ES-I3 (cell line): Measurements from ENCODE around the gene KCNJ6.

Experiments used
- H3K36me3 ChIP-seq: 2 replicates; pipeline ENCODE4 v1.6.1; 2013; ENCODE audit warnings: mild to moderate bottlenecking, low read length, control low read depth, moderate library complexity; ENCODE audit not compliant: insufficient read depth
- H3K4me1 ChIP-seq: 2 replicates; pipeline ENCODE4 v1.6.1; 2013; ENCODE audit warnings: mild to moderate bottlenecking, control low read depth, low read length; ENCODE audit not compliant: insufficient read depth
- H3K9ac ChIP-seq: 2 replicates; pipeline ENCODE4 v1.6.1; 2013; ENCODE audit warnings: low read depth, mild to moderate bottlenecking, low read length, moderate library complexity
- H3K9me3 ChIP-seq: 2 replicates; pipeline ENCODE4 v1.6.1; 2013; ENCODE audit warnings: mild to moderate bottlenecking, low read length, moderate library complexity; ENCODE audit not compliant: control insufficient read depth, insufficient read depth

KCNJ6 gene

GRCh38 chr21:37837381-37837780, 78.9 kb downstream of the KCNJ6 start:
- Histone ChIP-seq H3K36me3 (no peaks in the 10 kb centered on the region), H3K9me3 (no peaks in the 10 kb centered on the region), H3K9ac (no peak overlapping the region)

DNA sequence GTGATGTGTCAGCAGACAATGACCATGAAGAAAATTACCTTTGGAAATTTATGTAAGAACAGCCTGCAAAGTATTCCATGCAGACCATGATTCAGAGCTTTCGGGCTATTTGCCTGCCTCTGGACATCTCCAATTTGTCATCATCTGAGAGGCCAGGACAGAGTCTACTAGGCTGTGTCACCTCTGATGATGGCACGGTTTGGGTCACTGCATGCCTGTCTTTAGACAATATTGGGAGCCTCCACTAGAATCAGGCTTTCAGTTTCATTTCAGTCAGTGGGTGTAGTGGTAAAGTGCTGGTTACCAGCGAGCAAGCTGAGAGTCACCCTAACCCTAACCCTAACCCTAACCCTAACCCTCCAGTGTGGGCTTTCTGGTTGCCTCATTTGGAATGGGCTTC, 80.8 kb downstream of the KCNJ6 start:
- Histone ChIP-seq H3K9me3 (no peaks in the 10 kb centered on the region), H3K36me3 (no peaks in the 10 kb centered on the region), H3K4me1 (peaks cover 8% of the 10 kb centered on the region; the same call in 1 of the 2 replicates), H3K9ac (no peak overlapping the region)

More at GRCh38 chr21:37837381-37837780, 78.9 kb downstream of the KCNJ6 start:
- peaks cover under 1% of the 10 kb centered on the region; the same call in 1 of the 2 replicates for H3K4me1 ChIP-seq

- peaks cover 14% of the 10 kb centered on the region for H3K4me1 ChIP-seq
- no peaks in the 10 kb centered on the region for H3K9me3 ChIP-seq
- H3K36me3 ChIP-seq = no peaks in the 10 kb centered on the region
- H3K9ac ChIP-seq = no peak overlapping the region
Observed at GRCh38 chr21:37833301-37833700, 83.0 kb downstream of the KCNJ6 start.

- Histone ChIP-seq H3K4me1 (peaks cover 14% of the 10 kb centered on the region), H3K9ac (no peak overlapping the region), H3K9me3 (no peaks in the 10 kb centered on the region; the same call in 1 of the 2 replicates), H3K36me3 (no peaks in the 10 kb centered on the region)
Observed at GRCh38 chr21:37829447-37829846, 86.8 kb downstream of the KCNJ6 start.

GRCh38 chr21:37828991-37829390, 87.3 kb downstream of the KCNJ6 start:
- Histone ChIP-seq H3K36me3 (no peaks in the 10 kb centered on the region), H3K4me1 (peaks cover 14% of the 10 kb centered on the region), H3K9me3 (no peaks in the 10 kb centered on the region; the same call in 1 of the 2 replicates), H3K9ac (no peak overlapping the region)

DNA sequence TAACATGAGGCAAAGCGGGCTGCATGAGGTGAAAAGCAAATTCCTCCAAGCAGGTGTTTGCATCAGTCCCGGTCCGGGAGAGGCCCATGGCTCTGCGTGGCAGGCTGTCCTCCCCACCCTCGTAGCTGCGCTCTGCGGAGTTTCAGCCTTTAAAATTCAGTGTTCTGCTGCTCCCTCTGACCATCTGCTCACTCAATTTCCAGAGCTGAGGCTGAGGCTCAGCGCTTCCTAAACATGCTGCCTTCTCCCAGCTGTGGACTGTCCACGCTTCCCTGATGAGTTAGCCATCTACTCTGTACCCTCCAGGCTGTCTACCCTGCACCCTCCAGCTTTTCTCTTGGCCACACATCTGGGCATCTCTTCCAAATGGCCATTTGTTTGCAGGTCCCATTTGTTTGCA, 87.7 kb downstream of the KCNJ6 start:
- Histone ChIP-seq H3K36me3 (no peaks in the 10 kb centered on the region), H3K4me1 (peaks cover 14% of the 10 kb centered on the region), H3K9ac (no peak overlapping the region), H3K9me3 (no peaks in the 10 kb centered on the region; the same call in 1 of the 2 replicates)

DNA sequence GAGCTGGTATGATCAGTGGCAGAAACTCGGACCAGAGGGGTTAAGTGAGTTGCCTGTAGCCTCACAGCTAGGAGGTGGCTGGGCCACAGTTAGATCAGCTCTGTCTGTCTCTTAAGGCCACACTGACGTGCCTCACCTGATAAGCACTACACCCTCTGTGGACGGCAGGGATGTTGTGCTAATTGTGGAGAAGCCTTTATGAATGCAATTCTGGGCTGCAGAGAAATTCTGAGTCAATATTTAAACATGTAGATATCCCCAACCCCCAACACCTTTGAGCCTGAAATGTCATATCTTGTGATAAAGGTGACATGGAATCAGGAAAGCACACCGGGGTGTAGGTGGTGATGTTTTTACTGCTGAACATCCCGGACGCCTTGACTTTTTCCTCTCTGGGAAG, 88.3 kb downstream of the KCNJ6 start:
- Histone ChIP-seq H3K9me3 (no peaks in the 10 kb centered on the region; the same call in 1 of the 2 replicates), H3K36me3 (no peaks in the 10 kb centered on the region), H3K9ac (no peak overlapping the region), H3K4me1 (peaks cover 14% of the 10 kb centered on the region)

- Histone ChIP-seq H3K9me3 (no peaks in the 10 kb centered on the region; the same call in 1 of the 2 replicates), H3K9ac (no peak overlapping the region), H3K4me1 (peaks cover 15% of the 10 kb centered on the region), H3K36me3 (no peaks in the 10 kb centered on the region)
Observed at GRCh38 chr21:37821786-37822450, 94.3 kb downstream of the KCNJ6 start.

DNA sequence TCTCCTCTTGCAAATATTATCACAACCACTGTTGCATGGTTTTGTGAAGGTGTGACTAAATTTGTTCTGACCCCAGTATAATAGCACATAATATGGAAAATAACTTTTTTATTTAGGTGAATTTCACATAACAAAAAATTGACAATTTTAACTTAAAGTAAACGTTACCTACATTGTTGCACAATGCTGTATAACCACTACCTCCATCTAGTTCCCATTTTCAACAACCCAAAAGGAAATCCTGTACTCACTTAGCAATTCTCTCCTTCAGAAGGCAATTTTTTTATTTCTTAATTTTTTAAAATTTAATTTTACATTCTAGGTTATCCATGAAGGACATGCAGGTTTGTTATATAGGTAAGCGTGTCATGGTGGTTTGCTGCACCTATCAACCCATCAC, 95.2 kb downstream of the KCNJ6 start:
- H3K9me3 ChIP-seq = no peaks in the 10 kb centered on the region; the same call in 1 of the 2 replicates

GRCh38 chr21:37819372-37819771, 96.9 kb downstream of the KCNJ6 start:
- no peaks in the 10 kb centered on the region; the same call in 1 of the 2 replicates for H3K9me3 ChIP-seq
- H3K9ac ChIP-seq = no peak overlapping the region
- peaks cover 15% of the 10 kb centered on the region for H3K4me1 ChIP-seq
- no peaks in the 10 kb centered on the region for H3K36me3 ChIP-seq

More for the DNA sequence above, 95.2 kb downstream of the KCNJ6 start:
- Histone ChIP-seq H3K4me1 (peaks cover 15% of the 10 kb centered on the region), H3K9ac (no peak overlapping the region), H3K36me3 (no peaks in the 10 kb centered on the region)

DNA sequence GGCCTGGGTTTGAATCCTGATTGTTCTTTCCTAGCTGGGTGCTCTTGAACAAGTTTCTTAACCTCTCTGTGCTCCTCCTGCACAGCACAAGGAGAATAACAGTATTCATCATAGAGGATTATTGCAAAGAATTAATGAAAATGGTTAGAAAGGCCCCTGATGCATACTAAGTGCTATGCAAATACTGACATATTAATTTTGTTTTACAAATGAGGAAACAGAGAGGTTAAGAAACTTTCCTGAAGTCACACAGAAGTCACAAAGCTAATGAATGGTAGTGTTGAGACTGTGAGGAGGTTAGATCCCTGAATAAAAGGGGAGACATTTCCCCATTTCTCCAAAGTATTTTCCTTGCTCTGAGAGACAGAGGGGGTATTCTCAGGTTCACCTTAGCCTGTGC, 99.0 kb downstream of the KCNJ6 start:
- H3K9me3 ChIP-seq = no peaks in the 10 kb centered on the region
- no peaks in the 10 kb centered on the region for H3K36me3 ChIP-seq
- peaks cover 15% of the 10 kb centered on the region for H3K4me1 ChIP-seq
- no peak overlapping the region for H3K9ac ChIP-seq

- Histone ChIP-seq H3K9me3 (no peaks in the 10 kb centered on the region), H3K36me3 (no peaks in the 10 kb centered on the region), H3K9ac (no peak overlapping the region), H3K4me1 (peaks cover 15% of the 10 kb centered on the region)
Observed at GRCh38 chr21:37815893-37816292, 100.4 kb downstream of the KCNJ6 start.

DNA sequence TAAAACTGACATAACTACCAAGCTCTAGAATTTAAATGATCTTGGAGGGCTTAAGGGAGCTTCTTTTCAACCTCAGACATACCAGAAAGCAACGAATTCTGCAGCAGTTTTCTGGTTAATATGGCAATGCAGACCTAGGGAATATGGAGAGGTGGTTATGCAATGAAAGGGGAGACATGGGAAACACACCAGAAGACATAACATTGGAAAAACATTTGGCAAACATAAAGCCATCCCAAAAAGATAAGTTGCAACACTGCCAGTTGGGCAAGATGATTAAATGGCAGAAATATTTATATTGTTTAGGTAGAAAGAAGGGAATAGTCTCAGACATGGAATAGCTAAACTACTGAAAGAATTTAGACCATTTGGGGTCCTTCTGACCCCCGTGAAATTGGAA, 104.5 kb downstream of the KCNJ6 start:
- no peak overlapping the region for H3K9ac ChIP-seq
- no peaks in the 10 kb centered on the region for H3K4me1 ChIP-seq
- H3K9me3 ChIP-seq = no peaks in the 10 kb centered on the region
- H3K36me3 ChIP-seq = no peaks in the 10 kb centered on the region

DNA sequence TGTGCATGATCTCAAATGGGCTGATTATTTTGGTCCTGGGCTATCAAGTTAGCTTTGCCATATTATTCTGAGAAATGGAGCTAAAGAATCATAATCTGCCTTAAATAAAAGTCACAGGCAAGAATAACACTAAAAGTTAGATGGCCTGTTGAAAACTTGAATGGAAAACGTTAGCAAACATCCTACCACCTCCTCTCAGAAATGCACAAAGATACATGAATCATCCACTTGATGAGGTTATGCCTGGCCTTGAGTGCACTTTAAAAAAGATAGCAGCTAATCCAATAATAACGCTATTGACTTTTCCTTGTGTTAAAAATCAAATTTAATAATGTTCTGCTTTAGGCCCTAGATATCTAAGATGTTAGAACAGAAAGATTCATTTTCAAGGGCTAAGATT, 108.0 kb downstream of the KCNJ6 start:
- no peaks in the 10 kb centered on the region for H3K9me3 ChIP-seq
- H3K4me1 ChIP-seq = no peaks in the 10 kb centered on the region
- H3K9ac ChIP-seq = no peak overlapping the region
- H3K36me3 ChIP-seq = no peaks in the 10 kb centered on the region

GRCh38 chr21:37805266-37805665, 111.0 kb downstream of the KCNJ6 start:
- Histone ChIP-seq H3K9me3 (no peaks in the 10 kb centered on the region), H3K36me3 (no peaks in the 10 kb centered on the region), H3K9ac (no peak overlapping the region), H3K4me1 (no peaks in the 10 kb centered on the region)
